H9 (cell line): ENCODE data around the gene CFAP77. TPM values are rescaled to one million over a fixed set of nuclear protein-coding genes. Genes with fewer than 3 reads are reported as not detected.

Source experiments
- DNase-seq: peaks from one replicate; pipeline ENCODE4 v3.0.0-alpha.2; 2017
- H2AFZ ChIP-seq: one replicate; pipeline ENCODE4 v1.6.1; 2013; ENCODE audit warnings: mild to moderate bottlenecking, low read length, control low read depth, moderate library complexity
- H2AK5ac ChIP-seq: 2 replicates; pipeline ENCODE4 v1.6.1; 2013; ENCODE audit warnings: low read length, control low read depth, mixed read lengths; ENCODE audit not compliant: insufficient read length
- H2BK120ac ChIP-seq: one replicate; pipeline ENCODE4 v1.6.1; 2013; ENCODE audit warnings: low read depth, mild to moderate bottlenecking, low read length, control low read depth, inconsistent platforms; ENCODE audit not compliant: poor library complexity, severe bottlenecking
- H2BK12ac ChIP-seq: 2 replicates; pipeline ENCODE4 v1.6.1; 2013; ENCODE audit warnings: low read length, control low read depth, mixed read lengths, low read depth; ENCODE audit not compliant: insufficient read length
- H2BK15ac ChIP-seq: 2 replicates; pipeline ENCODE4 v1.6.1; 2013; ENCODE audit warnings: low read depth, low read length, control low read depth
- H2BK20ac ChIP-seq: one replicate; pipeline ENCODE4 v1.6.1; 2013; ENCODE audit warnings: low read depth, mild to moderate bottlenecking, low read length, control low read depth, inconsistent platforms; ENCODE audit not compliant: poor library complexity, severe bottlenecking
- H2BK5ac ChIP-seq: 2 replicates; pipeline ENCODE4 v1.6.1; 2013; ENCODE audit warnings: low read length, control low read depth, mixed read lengths; ENCODE audit not compliant: insufficient read length
- H3K14ac ChIP-seq: 2 replicates; pipeline ENCODE4 v1.6.1; 2013; ENCODE audit warnings: low read length, control low read depth; ENCODE audit not compliant: insufficient read depth
- H3K18ac ChIP-seq: 2 replicates; pipeline ENCODE4 v1.6.1; 2013; ENCODE audit warnings: low read depth, mild to moderate bottlenecking, mixed read lengths, low read length, control low read depth; ENCODE audit not compliant: insufficient read length
- H3K23ac ChIP-seq: 2 replicates; pipeline ENCODE4 v1.6.1; 2013; ENCODE audit warnings: low read length, control low read depth, mixed read lengths, low read depth; ENCODE audit not compliant: insufficient read length
- H3K23me2 ChIP-seq: 2 replicates; pipeline ENCODE4 v1.6.1; 2013; ENCODE audit warnings: low read depth, mild to moderate bottlenecking, mixed read lengths, low read length, control low read depth; ENCODE audit not compliant: insufficient read length, poor library complexity, severe bottlenecking
- H3K27ac ChIP-seq: 2 replicates; pipeline ENCODE4 v1.5.1; 2013; ENCODE audit warnings: low read length, control low read depth, mixed read lengths, low read depth; ENCODE audit not compliant: insufficient read length
- H3K27me3 ChIP-seq: 2 replicates; pipeline ENCODE4 v1.6.1; 2013; ENCODE audit warnings: low read length, control low read depth, inconsistent platforms; ENCODE audit not compliant: insufficient read depth
- H3K4ac ChIP-seq: 2 replicates; pipeline ENCODE4 v1.6.1; 2013; ENCODE audit warnings: low read depth, mild to moderate bottlenecking, control low read depth, inconsistent platforms, low read length, moderate library complexity
- H3K4me1 ChIP-seq: 2 replicates; pipeline ENCODE4 v1.6.1; 2013; ENCODE audit warnings: low read length, control low read depth, inconsistent platforms; ENCODE audit not compliant: insufficient read depth
- H3K4me2 ChIP-seq: 2 replicates; pipeline ENCODE4 v1.6.1; 2013; ENCODE audit warnings: low read length, control low read depth, mixed read lengths; ENCODE audit not compliant: insufficient read length, insufficient read depth
- H3K56ac ChIP-seq: 2 replicates; pipeline ENCODE4 v1.6.1; 2013; ENCODE audit warnings: low read depth, mild to moderate bottlenecking, mixed read lengths, low read length, control low read depth; ENCODE audit not compliant: insufficient read length
- H3K79me1 ChIP-seq: 2 replicates; pipeline ENCODE4 v1.6.1; 2013; ENCODE audit warnings: low read depth, mild to moderate bottlenecking, moderate library complexity, low read length, control low read depth, inconsistent platforms; ENCODE audit not compliant: insufficient read depth, poor library complexity, severe bottlenecking
- H3K79me2 ChIP-seq: 2 replicates; pipeline ENCODE4 v1.6.1; 2013; ENCODE audit warnings: low read length, control low read depth, inconsistent platforms; ENCODE audit not compliant: insufficient read depth
- H3K9ac ChIP-seq: 2 replicates; pipeline ENCODE4 v1.6.1; 2013; ENCODE audit warnings: low read length, control low read depth, mixed read lengths; ENCODE audit not compliant: insufficient read length; ENCODE audit errors: extremely low read depth
- H3K9me3 ChIP-seq: one replicate; pipeline ENCODE4 v1.6.1; 2013; ENCODE audit warnings: low read depth, low read length, inconsistent platforms; ENCODE audit not compliant: control insufficient read depth
- H3T11ph ChIP-seq: one replicate; pipeline ENCODE4 v1.6.1; 2013; ENCODE audit warnings: mild to moderate bottlenecking, low read length, control low read depth, inconsistent platforms
- H4K20me1 ChIP-seq: one replicate; pipeline ENCODE4 v1.6.1; 2013; ENCODE audit not compliant: control insufficient read depth, insufficient read length, insufficient read depth
- H4K5ac ChIP-seq: 2 replicates; pipeline ENCODE4 v1.6.1; 2013; ENCODE audit warnings: low read depth, mild to moderate bottlenecking, mixed read lengths, low read length, control low read depth; ENCODE audit not compliant: insufficient read length
- H4K8ac ChIP-seq: replicated peaks from 2 replicates; pipeline ENCODE4 v1.6.1; 2013; ENCODE audit warnings: low read length, control low read depth, mixed read lengths, low read depth; ENCODE audit not compliant: insufficient read length
- H4K91ac ChIP-seq: 2 replicates; pipeline ENCODE4 v1.6.1; 2013; ENCODE audit warnings: low read depth, mild to moderate bottlenecking, moderate library complexity, mixed read lengths, low read length, control low read depth; ENCODE audit not compliant: insufficient read length
- H3K27ac Mint-ChIP-seq, 3 experiments: 2 replicates in 2 of 3; 3 replicates in 1 of 3; pipeline ENCODE4 v1.8.0; 2020 to 2021; ENCODE audit warnings: mixed read lengths in 3 of 3, mild to moderate bottlenecking in 1 of 3, moderate library complexity in 1 of 3
- H3K27me3 Mint-ChIP-seq: 2 replicates; pipeline ENCODE4 v1.8.0; 2021; ENCODE audit warnings: low read depth, mild to moderate bottlenecking, moderate library complexity, mixed read lengths
- H3K36me3 Mint-ChIP-seq, 3 experiments: 2 replicates in 2 of 3; 3 replicates in 1 of 3; pipeline ENCODE4 v1.8.0; 2020 to 2021; ENCODE audit warnings: low read depth in 3 of 3, mixed read lengths in 3 of 3; ENCODE audit not compliant: insufficient read depth in 1 of 3
- H3K4me1 Mint-ChIP-seq, 2 experiments: 2 replicates each; pipeline ENCODE4 v1.8.0; 2020; ENCODE audit warnings: mixed read lengths in 2 of 2
- H3K4me3 Mint-ChIP-seq, 2 experiments: 2 replicates in 1 of 2; 3 replicates in 1 of 2; pipeline ENCODE4 v1.8.0; 2020 to 2021; ENCODE audit warnings: mild to moderate bottlenecking in 2 of 2, mixed read lengths in 2 of 2, moderate library complexity in 1 of 2
- H3K9me3 Mint-ChIP-seq, 2 experiments: 2 replicates in 1 of 2; 3 replicates in 1 of 2; pipeline ENCODE4 v1.8.0; 2020; ENCODE audit warnings: mild to moderate bottlenecking in 2 of 2, mixed read lengths in 2 of 2, moderate library complexity in 1 of 2
- WGBS: extraction: QIAGEN DNeasy Blood & Tissue Kit; methylation state at CpG from one replicate; pipeline ENCODE4 v1.1.7; 2013; ENCODE audit warnings: missing lambda C conversion rate, low lambda C conversion rate, mixed read lengths; ENCODE audit not compliant: insufficient read length; ENCODE audit errors: extremely low coverage; 5-methylcytosine and 5-hydroxymethylcytosine counted together
- total RNA-seq: library from RNA; stranded (reverse); gene quantifications from 2 replicates; pipeline ENCODE4 v1.2.1, GENCODE V29; 2021
- TF ChIP-seq, protein P1 (sequence below): fragments of 200-600 bp; sonication (generic); conservative IDR thresholded peaks from 3 replicates; pipeline ENCODE4 v1.8.0; 2021; ENCODE audit warnings: antibody characterized with exemption, mild to moderate bottlenecking

CFAP77 gene
- total RNA-seq, 1 experiment from 2014 or later: 0.72 TPM

GRCh38 chr9:132555528-132555927 is 145.5 kb downstream of the CFAP77 start:
- Histone ChIP-seq H3K23me2 (no peaks in the 10 kb centered on the region), H3K27ac (no peak overlapping the region), H3K79me1 (no peaks in the 10 kb centered on the region), H3K23ac (no peak overlapping the region), H3K79me2 (no peaks in the 10 kb centered on the region), H3K4me2 (no peak overlapping the region), H3K14ac (no peak overlapping the region), H3K4me1 (no peaks in the 10 kb centered on the region; the same call in 1 of the 2 replicates), H4K8ac (no peak overlapping the region), H2AK5ac (no peak overlapping the region), H2BK120ac (no peak overlapping the region), H2BK5ac (no peak overlapping the region), H4K5ac (no peak overlapping the region), H4K91ac (no peak overlapping the region), H3K4ac (no peak overlapping the region), H2BK15ac (no peak overlapping the region), H3K9ac (no peak overlapping the region), H3K18ac (no peak overlapping the region), H3K9me3 (no peaks in the 10 kb centered on the region), H2BK20ac (no peak overlapping the region), H2AFZ (no peak overlapping the region), H3K27me3 (no peaks in the 10 kb centered on the region), H4K20me1 (no peaks in the 10 kb centered on the region), H2BK12ac (no peak overlapping the region), H3K56ac (no peak overlapping the region), H3T11ph (no peak overlapping the region)
- H3K27ac Mint-ChIP-seq: no peak overlapping the region
- H3K4me1 Mint-ChIP-seq: peaks cover 9 to 26% of the 10 kb centered on the region in 2 experiments
- no peak for DNase-seq
- no CpG with 5 or more reads among the region's 8 CpGs for WGBS
- peaks cover 0 to 8% (median 6%) of the 10 kb centered on the region in 3 experiments; a peak in 6 of 7 replicates for H3K36me3 Mint-ChIP-seq
- peaks cover 9% of the 10 kb centered on the region for H3K27me3 Mint-ChIP-seq
- TF ChIP-seq, protein P1, sequence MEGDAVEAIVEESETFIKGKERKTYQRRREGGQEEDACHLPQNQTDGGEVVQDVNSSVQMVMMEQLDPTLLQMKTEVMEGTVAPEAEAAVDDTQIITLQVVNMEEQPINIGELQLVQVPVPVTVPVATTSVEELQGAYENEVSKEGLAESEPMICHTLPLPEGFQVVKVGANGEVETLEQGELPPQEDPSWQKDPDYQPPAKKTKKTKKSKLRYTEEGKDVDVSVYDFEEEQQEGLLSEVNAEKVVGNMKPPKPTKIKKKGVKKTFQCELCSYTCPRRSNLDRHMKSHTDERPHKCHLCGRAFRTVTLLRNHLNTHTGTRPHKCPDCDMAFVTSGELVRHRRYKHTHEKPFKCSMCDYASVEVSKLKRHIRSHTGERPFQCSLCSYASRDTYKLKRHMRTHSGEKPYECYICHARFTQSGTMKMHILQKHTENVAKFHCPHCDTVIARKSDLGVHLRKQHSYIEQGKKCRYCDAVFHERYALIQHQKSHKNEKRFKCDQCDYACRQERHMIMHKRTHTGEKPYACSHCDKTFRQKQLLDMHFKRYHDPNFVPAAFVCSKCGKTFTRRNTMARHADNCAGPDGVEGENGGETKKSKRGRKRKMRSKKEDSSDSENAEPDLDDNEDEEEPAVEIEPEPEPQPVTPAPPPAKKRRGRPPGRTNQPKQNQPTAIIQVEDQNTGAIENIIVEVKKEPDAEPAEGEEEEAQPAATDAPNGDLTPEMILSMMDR: no peak
- H3K4me3 Mint-ChIP-seq: no peak overlapping the region
- H3K9me3 Mint-ChIP-seq: peaks cover 9 to 10% of the 10 kb centered on the region in 2 experiments
